GM23338 (cell line): ENCODE data around the gene PLIN4. TPM values are rescaled to one million over a fixed set of nuclear protein-coding genes. Genes with fewer than 3 reads are reported as not detected.

Experiments used
- ATAC-seq: fragments of 200-7000 bp; cut with Tn5 transposase; 3 replicates; pipeline ENCODE4 v1.9.1; 2020
- DNase-seq: peaks from one replicate; pipeline ENCODE4 v3.0.0-alpha.2; 2015; ENCODE audit warnings: low spot score
- H2AFZ ChIP-seq: fragments of 200-600 bp; sonication (generic); 2 replicates; pipeline ENCODE4 v1.8.0; 2016; ENCODE audit warnings: antibody characterized with exemption, mild to moderate bottlenecking, moderate library complexity
- H3F3A ChIP-seq: fragments of 200-600 bp; sonication (generic); replicated peaks from 2 replicates; pipeline ENCODE4 v1.8.0; 2017; ENCODE audit warnings: antibody characterized with exemption, mixed run types, low read depth
- H3K27ac ChIP-seq: fragments of 200-600 bp; sonication (generic); 2 replicates; pipeline ENCODE4 v1.6.1; 2016; ENCODE audit warnings: low read depth
- H3K27me3 ChIP-seq: fragments of 200-600 bp; sonication (generic); 2 replicates; pipeline ENCODE4 v1.8.0; 2016; ENCODE audit warnings: mild to moderate bottlenecking, mixed run types, moderate library complexity; ENCODE audit not compliant: insufficient read depth
- H3K36me3 ChIP-seq: fragments of 200-600 bp; sonication (generic); 2 replicates; pipeline ENCODE4 v1.8.0; 2016; ENCODE audit warnings: mild to moderate bottlenecking; ENCODE audit not compliant: insufficient read depth
- H3K4me1 ChIP-seq: fragments of 200-600 bp; sonication (generic); 2 replicates; pipeline ENCODE4 v1.8.0; 2016; ENCODE audit warnings: mild to moderate bottlenecking, moderate library complexity; ENCODE audit not compliant: insufficient read depth
- H3K4me2 ChIP-seq: fragments of 200-600 bp; sonication (generic); 2 replicates; pipeline ENCODE4 v1.7.1; 2017; ENCODE audit warnings: mixed run types
- H3K4me3 ChIP-seq: fragments of 200-600 bp; sonication (generic); 2 replicates; pipeline ENCODE4 v1.6.1; 2016; ENCODE audit warnings: mixed run types
- H3K79me2 ChIP-seq: fragments of 200-600 bp; sonication (generic); replicated peaks from 2 replicates; pipeline ENCODE4 v1.8.0; 2017; ENCODE audit warnings: mild to moderate bottlenecking; ENCODE audit not compliant: insufficient read depth
- H3K9me2 ChIP-seq: fragments of 200-600 bp; sonication (generic); 2 replicates; pipeline ENCODE4 v1.8.0; 2017; ENCODE audit not compliant: insufficient read depth
- H4K20me1 ChIP-seq: fragments of 200-600 bp; sonication (generic); replicated peaks from 2 replicates; pipeline ENCODE4 v1.8.0; 2017; ENCODE audit warnings: mild to moderate bottlenecking; ENCODE audit not compliant: insufficient read depth
- H3K27ac Mint-ChIP-seq: 2 replicates; pipeline ENCODE4 v1.8.0; 2020; ENCODE audit warnings: inconsistent platforms, mild to moderate bottlenecking, moderate library complexity, mixed read lengths
- H3K27me3 Mint-ChIP-seq: 3 replicates; pipeline ENCODE4 v1.8.0; 2022; ENCODE audit warnings: low read depth, mild to moderate bottlenecking, moderate library complexity, mixed read lengths, inconsistent platforms; ENCODE audit not compliant: insufficient read depth, poor library complexity
- H3K36me3 Mint-ChIP-seq: 3 replicates; pipeline ENCODE4 v1.8.0; 2021; ENCODE audit warnings: low read depth, mild to moderate bottlenecking, inconsistent platforms, moderate library complexity, mixed read lengths
- H3K4me1 Mint-ChIP-seq: 3 replicates; pipeline ENCODE4 v1.8.0; 2020; ENCODE audit warnings: mild to moderate bottlenecking, inconsistent platforms, mixed read lengths
- H3K4me3 Mint-ChIP-seq: 3 replicates; pipeline ENCODE4 v1.8.0; 2021; ENCODE audit warnings: moderate library complexity, mild to moderate bottlenecking, inconsistent platforms, mixed read lengths
- H3K9me3 Mint-ChIP-seq: 3 replicates; pipeline ENCODE4 v1.8.0; 2020; ENCODE audit warnings: moderate library complexity, mild to moderate bottlenecking, inconsistent platforms, mixed read lengths
- CREB1 ChIP-seq: fragments of 250-450 bp; sonication (Bioruptor Pico); IDR thresholded peaks from 2 replicates; pipeline ENCODE4 v1.5.0; 2020; ENCODE audit warnings: low read depth, mild to moderate bottlenecking, moderate library complexity
- EZH2 ChIP-seq: fragments of 200-600 bp; sonication (generic); IDR thresholded peaks from one replicate; pipeline ENCODE4 v1.8.0; 2017; ENCODE audit warnings: antibody characterized with exemption, mild to moderate bottlenecking, low read depth; ENCODE audit not compliant: unreplicated experiment
- EZH2phosphoT487 ChIP-seq: fragments of 200-600 bp; sonication (generic); IDR thresholded peaks from one replicate; pipeline ENCODE4 v1.8.1; 2018; ENCODE audit warnings: antibody characterized with exemption; ENCODE audit not compliant: unreplicated experiment
- JUNB ChIP-seq: IDR thresholded peaks from one replicate; pipeline ENCODE4 v1.6.1; 2016; ENCODE audit warnings: antibody characterized with exemption; ENCODE audit not compliant: unreplicated experiment
- NANOG ChIP-seq: IDR thresholded peaks from 2 replicates; pipeline ENCODE4 v1.6.1; 2016; ENCODE audit warnings: antibody characterized with exemption, borderline replicate concordance
- POLR2AphosphoS5 ChIP-seq: IDR thresholded peaks from 2 replicates; pipeline ENCODE4 v1.6.1; 2016; ENCODE audit warnings: antibody characterized with exemption, low read depth
- STAT1 ChIP-seq: IDR thresholded peaks from one replicate; pipeline ENCODE4 v1.6.1; 2016; ENCODE audit warnings: antibody characterized with exemption; ENCODE audit not compliant: unreplicated experiment
- ZNF114 ChIP-seq: fragments of 250-450 bp; sonication (Bioruptor Pico); IDR thresholded peaks from 2 replicates; pipeline ENCODE4 v1.5.0; 2020; ENCODE audit warnings: mild to moderate bottlenecking, moderate library complexity
- ZNF331 ChIP-seq: fragments of 250-450 bp; sonication (Bioruptor Pico); IDR thresholded peaks from 2 replicates; pipeline ENCODE4 v1.5.0; 2020; ENCODE audit warnings: low read depth, mild to moderate bottlenecking, moderate library complexity
- polyA plus RNA-seq: library from polyadenylated mRNA; unstranded; fragments of >200 nt; fragmentation: Nextera tagmentation; extraction: Ambion mirVana; gene quantifications from 2 replicates; pipeline ENCODE4 v1.2.1, GENCODE V29; 2016
- total RNA-seq: library from RNA; depleted of rRNA; stranded (reverse); fragments of >200 nt; shearing (Covaris generic); gene quantifications from 2 replicates; pipeline ENCODE4 v1.2.3, GENCODE V29; 2014
- TF ChIP-seq, protein P1 (sequence below): IDR thresholded peaks from 2 replicates; pipeline ENCODE4 v1.6.1; 2016; ENCODE audit warnings: antibody characterized with exemption
- TF ChIP-seq, protein P2 (sequence below), 2 experiments: fragments of 200-600 bp in 1 of 2; sonication (generic) in 1 of 2; conservative IDR thresholded peaks; 2 replicates each; pipeline versions ENCODE4 v1.5.1 to v1.6.1; 2016 to 2017; ENCODE audit warnings: antibody characterized with exemption in 2 of 2, low read depth in 2 of 2, mild to moderate bottlenecking in 2 of 2, moderate library complexity in 1 of 2
- TF ChIP-seq, protein P3 (sequence below): fragments of 250-450 bp; sonication (Bioruptor Pico); IDR thresholded peaks from 2 replicates; pipeline ENCODE4 v1.5.0; 2020; ENCODE audit warnings: mild to moderate bottlenecking, moderate library complexity
- TF ChIP-seq, protein P4 (sequence below): IDR thresholded peaks from one replicate; pipeline ENCODE4 v1.6.1; 2018; ENCODE audit warnings: antibody characterized with exemption; ENCODE audit not compliant: unreplicated experiment

The PLIN4 gene
- total and polyA plus RNA-seq, 2 experiments from 2014 or later: 0.19 to 0.59 TPM

DNA sequence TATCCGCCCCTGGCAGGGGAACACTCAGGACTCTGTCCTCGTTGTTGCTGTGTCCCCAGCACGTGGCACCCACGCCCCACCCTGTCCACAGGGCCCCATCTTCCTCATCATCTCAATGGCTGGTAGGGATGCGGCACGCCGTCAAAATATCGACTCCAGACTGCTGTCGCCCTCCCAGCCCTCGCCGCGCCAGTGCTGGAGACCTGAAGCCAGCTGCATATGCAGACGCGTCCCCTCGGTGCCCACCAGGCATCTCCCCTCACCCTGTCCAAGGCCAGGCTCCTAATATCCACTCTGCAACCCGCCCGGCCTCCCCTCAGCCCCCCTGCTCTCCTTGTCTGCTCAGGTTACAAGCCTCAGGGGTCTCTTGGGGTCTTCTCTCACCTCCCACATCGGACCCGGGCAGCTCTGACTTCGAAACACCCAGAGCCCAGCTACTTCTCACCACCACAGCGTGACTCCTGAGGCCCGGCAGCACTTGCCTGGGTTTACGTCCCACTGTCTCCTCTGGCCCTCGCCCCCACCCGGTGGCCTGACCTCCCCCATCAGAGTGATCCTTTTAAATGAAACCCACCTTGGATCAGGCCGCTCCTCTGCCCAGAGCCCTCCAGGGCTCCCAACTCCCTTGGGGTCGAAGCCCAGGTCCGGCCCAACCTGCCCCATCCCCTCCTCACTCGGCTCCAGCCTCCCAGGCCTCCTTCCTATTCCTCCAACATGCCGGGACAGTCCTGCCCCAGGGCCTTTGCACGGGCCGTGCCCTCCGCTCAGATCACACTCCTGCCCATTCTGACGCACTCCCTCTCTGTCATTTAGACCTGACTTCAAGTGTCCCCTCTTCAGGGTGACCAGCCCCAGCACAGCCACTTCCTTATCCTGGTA, 12.5 kb downstream of the PLIN4 start:
- no peak overlapping the region for H3K27ac Mint-ChIP-seq
- Histone ChIP-seq H4K20me1 (no peaks in the 10 kb centered on the region; the same call in none of the 2 replicates), H3K4me2 (no peak overlapping the region), H3K4me1 (no peaks in the 10 kb centered on the region), H3K27ac (no peak overlapping the region), H3K79me2 (no peaks in the 10 kb centered on the region), H2AFZ (no peak overlapping the region), H3K9me2 (no peaks in the 10 kb centered on the region), H3K36me3 (0 out of 2 replicates have a peak, but pooled peaks cover under 1% of the 10 kb centered on the region), H3F3A (no peaks in the 10 kb centered on the region), H3K4me3 (no peak overlapping the region), H3K27me3 (peaks cover 12% of the 10 kb centered on the region; the same call in 1 of the 2 replicates)
- no peaks in the 10 kb centered on the region for H3K4me1 Mint-ChIP-seq
- TF ChIP-seq EZH2phosphoT487: no peak
- TF ChIP-seq, protein P1, sequence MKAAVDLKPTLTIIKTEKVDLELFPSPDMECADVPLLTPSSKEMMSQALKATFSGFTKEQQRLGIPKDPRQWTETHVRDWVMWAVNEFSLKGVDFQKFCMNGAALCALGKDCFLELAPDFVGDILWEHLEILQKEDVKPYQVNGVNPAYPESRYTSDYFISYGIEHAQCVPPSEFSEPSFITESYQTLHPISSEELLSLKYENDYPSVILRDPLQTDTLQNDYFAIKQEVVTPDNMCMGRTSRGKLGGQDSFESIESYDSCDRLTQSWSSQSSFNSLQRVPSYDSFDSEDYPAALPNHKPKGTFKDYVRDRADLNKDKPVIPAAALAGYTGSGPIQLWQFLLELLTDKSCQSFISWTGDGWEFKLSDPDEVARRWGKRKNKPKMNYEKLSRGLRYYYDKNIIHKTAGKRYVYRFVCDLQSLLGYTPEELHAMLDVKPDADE: no peak
- no peak for TF ChIP-seq NANOG
- TF ChIP-seq, protein P2, sequence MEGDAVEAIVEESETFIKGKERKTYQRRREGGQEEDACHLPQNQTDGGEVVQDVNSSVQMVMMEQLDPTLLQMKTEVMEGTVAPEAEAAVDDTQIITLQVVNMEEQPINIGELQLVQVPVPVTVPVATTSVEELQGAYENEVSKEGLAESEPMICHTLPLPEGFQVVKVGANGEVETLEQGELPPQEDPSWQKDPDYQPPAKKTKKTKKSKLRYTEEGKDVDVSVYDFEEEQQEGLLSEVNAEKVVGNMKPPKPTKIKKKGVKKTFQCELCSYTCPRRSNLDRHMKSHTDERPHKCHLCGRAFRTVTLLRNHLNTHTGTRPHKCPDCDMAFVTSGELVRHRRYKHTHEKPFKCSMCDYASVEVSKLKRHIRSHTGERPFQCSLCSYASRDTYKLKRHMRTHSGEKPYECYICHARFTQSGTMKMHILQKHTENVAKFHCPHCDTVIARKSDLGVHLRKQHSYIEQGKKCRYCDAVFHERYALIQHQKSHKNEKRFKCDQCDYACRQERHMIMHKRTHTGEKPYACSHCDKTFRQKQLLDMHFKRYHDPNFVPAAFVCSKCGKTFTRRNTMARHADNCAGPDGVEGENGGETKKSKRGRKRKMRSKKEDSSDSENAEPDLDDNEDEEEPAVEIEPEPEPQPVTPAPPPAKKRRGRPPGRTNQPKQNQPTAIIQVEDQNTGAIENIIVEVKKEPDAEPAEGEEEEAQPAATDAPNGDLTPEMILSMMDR (conservative IDR thresholded peaks at IDR 0.05; ENCODE audit: low read depth in 2 of 2): no peak
- TF ChIP-seq EZH2: no peak
- TF ChIP-seq STAT1: no peak
- TF ChIP-seq, protein P3, sequence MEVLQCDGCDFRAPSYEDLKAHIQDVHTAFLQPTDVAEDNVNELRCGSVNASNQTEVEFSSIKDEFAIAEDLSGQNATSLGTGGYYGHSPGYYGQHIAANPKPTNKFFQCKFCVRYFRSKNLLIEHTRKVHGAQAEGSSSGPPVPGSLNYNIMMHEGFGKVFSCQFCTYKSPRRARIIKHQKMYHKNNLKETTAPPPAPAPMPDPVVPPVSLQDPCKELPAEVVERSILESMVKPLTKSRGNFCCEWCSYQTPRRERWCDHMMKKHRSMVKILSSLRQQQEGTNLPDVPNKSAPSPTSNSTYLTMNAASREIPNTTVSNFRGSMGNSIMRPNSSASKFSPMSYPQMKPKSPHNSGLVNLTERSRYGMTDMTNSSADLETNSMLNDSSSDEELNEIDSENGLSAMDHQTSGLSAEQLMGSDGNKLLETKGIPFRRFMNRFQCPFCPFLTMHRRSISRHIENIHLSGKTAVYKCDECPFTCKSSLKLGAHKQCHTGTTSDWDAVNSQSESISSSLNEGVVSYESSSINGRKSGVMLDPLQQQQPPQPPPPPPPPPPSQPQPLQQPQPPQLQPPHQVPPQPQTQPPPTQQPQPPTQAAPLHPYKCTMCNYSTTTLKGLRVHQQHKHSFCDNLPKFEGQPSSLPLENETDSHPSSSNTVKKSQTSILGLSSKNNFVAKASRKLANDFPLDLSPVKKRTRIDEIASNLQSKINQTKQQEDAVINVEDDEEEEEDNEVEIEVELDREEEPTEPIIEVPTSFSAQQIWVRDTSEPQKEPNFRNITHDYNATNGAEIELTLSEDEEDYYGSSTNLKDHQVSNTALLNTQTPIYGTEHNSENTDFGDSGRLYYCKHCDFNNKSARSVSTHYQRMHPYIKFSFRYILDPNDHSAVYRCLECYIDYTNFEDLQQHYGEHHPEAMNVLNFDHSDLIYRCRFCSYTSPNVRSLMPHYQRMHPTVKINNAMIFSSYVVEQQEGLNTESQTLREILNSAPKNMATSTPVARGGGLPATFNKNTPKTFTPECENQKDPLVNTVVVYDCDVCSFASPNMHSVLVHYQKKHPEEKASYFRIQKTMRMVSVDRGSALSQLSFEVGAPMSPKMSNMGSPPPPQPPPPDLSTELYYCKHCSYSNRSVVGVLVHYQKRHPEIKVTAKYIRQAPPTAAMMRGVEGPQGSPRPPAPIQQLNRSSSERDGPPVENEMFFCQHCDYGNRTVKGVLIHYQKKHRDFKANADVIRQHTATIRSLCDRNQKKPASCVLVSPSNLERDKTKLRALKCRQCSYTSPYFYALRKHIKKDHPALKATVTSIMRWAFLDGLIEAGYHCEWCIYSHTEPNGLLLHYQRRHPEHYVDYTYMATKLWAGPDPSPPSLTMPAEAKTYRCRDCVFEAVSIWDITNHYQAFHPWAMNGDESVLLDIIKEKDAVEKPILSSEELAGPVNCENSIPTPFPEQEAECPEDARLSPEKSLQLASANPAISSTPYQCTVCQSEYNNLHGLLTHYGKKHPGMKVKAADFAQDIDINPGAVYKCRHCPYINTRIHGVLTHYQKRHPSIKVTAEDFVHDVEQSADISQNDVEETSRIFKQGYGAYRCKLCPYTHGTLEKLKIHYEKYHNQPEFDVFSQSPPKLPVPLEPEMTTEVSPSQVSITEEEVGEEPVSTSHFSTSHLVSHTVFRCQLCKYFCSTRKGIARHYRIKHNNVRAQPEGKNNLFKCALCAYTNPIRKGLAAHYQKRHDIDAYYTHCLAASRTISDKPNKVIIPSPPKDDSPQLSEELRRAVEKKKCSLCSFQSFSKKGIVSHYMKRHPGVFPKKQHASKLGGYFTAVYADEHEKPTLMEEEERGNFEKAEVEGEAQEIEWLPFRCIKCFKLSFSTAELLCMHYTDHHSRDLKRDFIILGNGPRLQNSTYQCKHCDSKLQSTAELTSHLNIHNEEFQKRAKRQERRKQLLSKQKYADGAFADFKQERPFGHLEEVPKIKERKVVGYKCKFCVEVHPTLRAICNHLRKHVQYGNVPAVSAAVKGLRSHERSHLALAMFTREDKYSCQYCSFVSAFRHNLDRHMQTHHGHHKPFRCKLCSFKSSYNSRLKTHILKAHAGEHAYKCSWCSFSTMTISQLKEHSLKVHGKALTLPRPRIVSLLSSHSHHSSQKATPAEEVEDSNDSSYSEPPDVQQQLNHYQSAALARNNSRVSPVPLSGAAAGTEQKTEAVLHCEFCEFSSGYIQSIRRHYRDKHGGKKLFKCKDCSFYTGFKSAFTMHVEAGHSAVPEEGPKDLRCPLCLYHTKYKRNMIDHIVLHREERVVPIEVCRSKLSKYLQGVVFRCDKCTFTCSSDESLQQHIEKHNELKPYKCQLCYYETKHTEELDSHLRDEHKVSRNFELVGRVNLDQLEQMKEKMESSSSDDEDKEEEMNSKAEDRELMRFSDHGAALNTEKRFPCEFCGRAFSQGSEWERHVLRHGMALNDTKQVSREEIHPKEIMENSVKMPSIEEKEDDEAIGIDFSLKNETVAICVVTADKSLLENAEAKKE: no peak
- no peak for TF ChIP-seq ZNF114 (CRISPR knock-in tag)
- TF ChIP-seq CREB1 (CRISPR knock-in tag): no peak
- no peak for TF ChIP-seq ZNF331 (CRISPR knock-in tag)
- TF ChIP-seq POLR2AphosphoS5: no peak
- TF ChIP-seq, protein P4, sequence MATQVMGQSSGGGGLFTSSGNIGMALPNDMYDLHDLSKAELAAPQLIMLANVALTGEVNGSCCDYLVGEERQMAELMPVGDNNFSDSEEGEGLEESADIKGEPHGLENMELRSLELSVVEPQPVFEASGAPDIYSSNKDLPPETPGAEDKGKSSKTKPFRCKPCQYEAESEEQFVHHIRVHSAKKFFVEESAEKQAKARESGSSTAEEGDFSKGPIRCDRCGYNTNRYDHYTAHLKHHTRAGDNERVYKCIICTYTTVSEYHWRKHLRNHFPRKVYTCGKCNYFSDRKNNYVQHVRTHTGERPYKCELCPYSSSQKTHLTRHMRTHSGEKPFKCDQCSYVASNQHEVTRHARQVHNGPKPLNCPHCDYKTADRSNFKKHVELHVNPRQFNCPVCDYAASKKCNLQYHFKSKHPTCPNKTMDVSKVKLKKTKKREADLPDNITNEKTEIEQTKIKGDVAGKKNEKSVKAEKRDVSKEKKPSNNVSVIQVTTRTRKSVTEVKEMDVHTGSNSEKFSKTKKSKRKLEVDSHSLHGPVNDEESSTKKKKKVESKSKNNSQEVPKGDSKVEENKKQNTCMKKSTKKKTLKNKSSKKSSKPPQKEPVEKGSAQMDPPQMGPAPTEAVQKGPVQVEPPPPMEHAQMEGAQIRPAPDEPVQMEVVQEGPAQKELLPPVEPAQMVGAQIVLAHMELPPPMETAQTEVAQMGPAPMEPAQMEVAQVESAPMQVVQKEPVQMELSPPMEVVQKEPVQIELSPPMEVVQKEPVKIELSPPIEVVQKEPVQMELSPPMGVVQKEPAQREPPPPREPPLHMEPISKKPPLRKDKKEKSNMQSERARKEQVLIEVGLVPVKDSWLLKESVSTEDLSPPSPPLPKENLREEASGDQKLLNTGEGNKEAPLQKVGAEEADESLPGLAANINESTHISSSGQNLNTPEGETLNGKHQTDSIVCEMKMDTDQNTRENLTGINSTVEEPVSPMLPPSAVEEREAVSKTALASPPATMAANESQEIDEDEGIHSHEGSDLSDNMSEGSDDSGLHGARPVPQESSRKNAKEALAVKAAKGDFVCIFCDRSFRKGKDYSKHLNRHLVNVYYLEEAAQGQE: no peak
- no peak for TF ChIP-seq JUNB
- no peak for DNase-seq
- H3K4me3 Mint-ChIP-seq: no peak overlapping the region; the same call in 2 of the 3 replicates
- ATAC-seq: no peak
- peaks cover 9% of the 10 kb centered on the region for H3K36me3 Mint-ChIP-seq
- H3K9me3 Mint-ChIP-seq: no peaks in the 10 kb centered on the region; the same call in 2 of the 3 replicates
- H3K27me3 Mint-ChIP-seq: peaks cover 19% of the 10 kb centered on the region
